HG03097 (cell line): Measurements from ENCODE around the gene PAX7.

Experiments
- ATAC-seq: cut with Tn5 transposase; IDR thresholded peaks from one replicate; pipeline ENCODE4 v1.9.1; 2021; ENCODE audit not compliant: unreplicated experiment, low FRiP score

Gene PAX7

GRCh38 chr1:18657506-18658201, 27.0 kb downstream of the PAX7 start:
- ATAC-seq: no peak

- ATAC-seq: no peak
Observed at GRCh38 chr1:18658831-18659230, 28.2 kb downstream of the PAX7 start.

- ATAC-seq: no peak
Observed at GRCh38 chr1:18661404-18662285, 31.0 kb downstream of the PAX7 start.

- no peak for ATAC-seq
Observed at GRCh38 chr1:18662286-18662639, 31.6 kb downstream of the PAX7 start.

GRCh38 chr1:18666317-18666920, 35.8 kb downstream of the PAX7 start:
- no peak for ATAC-seq

GRCh38 chr1:18667333-18667732, 36.7 kb downstream of the PAX7 start:
- no peak for ATAC-seq

- no peak for ATAC-seq
Observed at GRCh38 chr1:18668046-18668445, 37.4 kb downstream of the PAX7 start.

GRCh38 chr1:18668750-18669404, 38.2 kb downstream of the PAX7 start:
- ATAC-seq: no peak

GRCh38 chr1:18670121-18670867, 39.6 kb downstream of the PAX7 start:
- no peak for ATAC-seq

- no peak for ATAC-seq
Observed at GRCh38 chr1:18670868-18671225, 40.2 kb downstream of the PAX7 start.

GRCh38 chr1:18673976-18674375, 43.3 kb downstream of the PAX7 start:
- ATAC-seq: no peak

- ATAC-seq: no peak
Observed at GRCh38 chr1:18676332-18676781, 45.7 kb downstream of the PAX7 start.

GRCh38 chr1:18681423-18681835, 50.8 kb downstream of the PAX7 start:
- ATAC-seq: no peak

GRCh38 chr1:18682375-18682774, 51.7 kb downstream of the PAX7 start:
- ATAC-seq: no peak

GRCh38 chr1:18684303-18684702, 53.7 kb downstream of the PAX7 start:
- no peak for ATAC-seq

- ATAC-seq: no peak
Observed at GRCh38 chr1:18686540-18686939, 55.9 kb downstream of the PAX7 start.

- no peak for ATAC-seq
Observed at GRCh38 chr1:18687273-18687672, 56.6 kb downstream of the PAX7 start.

GRCh38 chr1:18691648-18692047, 61.0 kb downstream of the PAX7 start:
- ATAC-seq: no peak

GRCh38 chr1:18693256-18694098, 62.8 kb downstream of the PAX7 start:
- no peak for ATAC-seq
